ENCODE measurements around the gene MPC1. TPM values are rescaled to one million over a fixed set of nuclear protein-coding genes. Genes with fewer than 3 reads are reported as not detected.

The MPC1 gene
- total RNA-seq, 2 experiments from 2014 or later, result 17.4 to 19.3 TPM

DNA sequence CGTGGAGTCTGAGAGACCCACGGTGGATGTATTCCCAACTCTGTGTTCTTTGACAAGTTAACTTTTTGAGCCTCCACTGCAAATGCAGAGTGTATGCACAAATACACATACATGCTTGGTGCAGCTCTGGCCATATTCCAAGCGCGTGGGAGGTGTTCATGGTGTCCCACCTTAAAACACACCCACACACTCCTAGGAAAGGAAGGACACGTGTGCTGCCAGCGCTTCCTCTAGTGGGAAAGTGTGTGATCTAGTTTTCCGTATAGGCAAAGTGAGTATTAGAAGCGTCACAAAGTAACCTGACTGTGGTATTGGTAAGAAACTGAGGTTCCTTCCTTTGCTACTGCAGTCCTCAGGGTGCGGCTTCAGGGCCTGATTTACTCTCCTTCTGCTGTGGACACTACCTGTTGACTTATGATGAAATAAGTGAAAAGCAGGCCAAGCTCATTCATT is 36.0 kb upstream of the MPC1 start:
- ATAC-seq (ENCODE audit: poor library complexity) (no peak), DNase-seq (peak in 4 of 14 experiments; percentile 31 to 62 (median 40))
- Histone ChIP-seq H3K27me3 (ENCODE audit: control insufficient read depth in 1 of 2, insufficient read depth in 2 of 2, low read length in 2 of 2) (no peaks in the 10 kb centered on the region), H3K27ac (ENCODE audit: low read depth in 1 of 2, low read length in 2 of 2) (peak overlapping the region; percentile 42 to 75), H3K4me3 (ENCODE audit: low read length) (no peak overlapping the region), H3K4me1 (ENCODE audit: insufficient read depth, low read length) (peaks cover 84% of the 10 kb centered on the region), H3K36me3 (ENCODE audit: insufficient read depth, low read length) (peaks cover 3% of the 10 kb centered on the region), H3K9me3 (ENCODE audit: control insufficient read depth in 1 of 2, insufficient read depth in 1 of 2, low read length in 2 of 2) (peaks cover 0 to 5% of the 10 kb centered on the region in 2 experiments)
- Mint-ChIP-seq H3K4me3 (peak overlapping the region; percentile 35), H3K27me3 (no peaks in the 10 kb centered on the region), H3K4me1 (ENCODE audit: low read depth) (peaks cover 77% of the 10 kb centered on the region), H3K27ac (peak overlapping the region; percentile 98), H3K9me3 (peaks cover 11% of the 10 kb centered on the region), H3K36me3 (ENCODE audit: low read depth) (peaks cover 26% of the 10 kb centered on the region)
- ChIA-PET CTCF (interaction anchor here (1.1 to 1.3 kb wide), 2 partner anchors 18 to 37 kb away, joined by 4 to 6 read pairs; no protein-coding TSS in a partner anchor), POLR2A (interaction anchor here (0.7 to 1.2 kb wide), 5 partner anchors 16 to 126 kb away, joined by 3 to 5 read pairs (median 4); no protein-coding TSS in a partner anchor)
- intact Hi-C loops (cut with DNase I, micrococcal nuclease), result loop anchor here (5.0 to 10.0 kb wide), 2 partner anchors 36 to 206 kb away; partner anchors contain the start of genes MPC1 (in 2 of the 2) and RPS6KA2 (in 1 of the 2)
- no peak for TF ChIP-seq CTCF (IDR thresholded peaks at IDR 0.05)

DNA sequence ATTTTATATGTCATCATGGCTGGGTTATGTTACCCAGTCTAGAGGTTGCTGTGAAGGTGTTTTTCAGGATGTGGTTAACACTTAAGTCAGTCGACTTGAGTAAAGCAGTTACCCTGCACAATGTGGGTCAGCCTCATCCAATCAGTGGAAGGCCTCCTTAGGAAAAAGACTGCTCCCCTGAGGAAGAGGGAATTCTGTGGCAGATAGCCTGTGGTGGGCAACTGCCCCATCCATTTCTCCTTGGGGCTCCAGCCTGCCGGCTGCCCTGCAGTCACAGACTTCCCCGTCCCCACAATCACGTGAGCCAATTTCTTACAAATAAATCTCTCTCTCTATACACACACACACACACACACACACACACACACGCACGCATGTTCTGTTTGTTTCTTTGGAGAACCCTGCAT is 34.5 kb upstream of the MPC1 start:
- Mint-ChIP-seq H3K9me3 (peaks cover 11% of the 10 kb centered on the region), H3K36me3 (ENCODE audit: low read depth) (peaks cover 26% of the 10 kb centered on the region), H3K27me3 (no peaks in the 10 kb centered on the region), H3K27ac (peak overlapping the region; percentile 98), H3K4me1 (ENCODE audit: low read depth) (peaks cover 87% of the 10 kb centered on the region), H3K4me3 (peak overlapping the region; percentile 67)
- Histone ChIP-seq H3K27me3 (ENCODE audit: control insufficient read depth in 1 of 2, insufficient read depth in 2 of 2, low read length in 2 of 2) (no peaks in the 10 kb centered on the region), H3K4me1 (ENCODE audit: insufficient read depth, low read length) (peaks cover 93% of the 10 kb centered on the region), H3K9me3 (ENCODE audit: control insufficient read depth in 1 of 2, insufficient read depth in 1 of 2, low read length in 2 of 2) (peaks cover 0 to 5% of the 10 kb centered on the region in 2 experiments), H3K36me3 (ENCODE audit: insufficient read depth, low read length) (no peaks in the 10 kb centered on the region), H3K27ac (ENCODE audit: low read depth in 1 of 2, low read length in 2 of 2) (peak overlapping the region; percentile 52 to 72), H3K4me3 (ENCODE audit: low read length) (no peak overlapping the region)
- intact Hi-C loops (cut with DNase I, micrococcal nuclease), result loop anchor here (1.0 to 10.0 kb wide), 4 partner anchors 35 to 208 kb away; partner anchors contain the start of genes MPC1 (in 2 of the 2) and RPS6KA2 (in 1 of the 2)
- DNase-seq, result peak; percentile 38 to 90 (median 63)
- POLR2A ChIA-PET, result interaction anchor here (0.7 to 1.9 kb wide), 5 partner anchors 18 to 210 kb away, joined by 3 to 7 read pairs (median 3); partner anchors contain the start of gene RPS6KA2
- TF ChIP-seq CTCF (IDR thresholded peaks at IDR 0.05), result no peak
- ATAC-seq (ENCODE audit: poor library complexity), result peak; percentile 88
- CTCF ChIA-PET, result interaction anchor here (1.2 kb wide), 1 partner anchor 17 kb away, joined by 4 read pairs; no protein-coding TSS in a partner anchor

DNA sequence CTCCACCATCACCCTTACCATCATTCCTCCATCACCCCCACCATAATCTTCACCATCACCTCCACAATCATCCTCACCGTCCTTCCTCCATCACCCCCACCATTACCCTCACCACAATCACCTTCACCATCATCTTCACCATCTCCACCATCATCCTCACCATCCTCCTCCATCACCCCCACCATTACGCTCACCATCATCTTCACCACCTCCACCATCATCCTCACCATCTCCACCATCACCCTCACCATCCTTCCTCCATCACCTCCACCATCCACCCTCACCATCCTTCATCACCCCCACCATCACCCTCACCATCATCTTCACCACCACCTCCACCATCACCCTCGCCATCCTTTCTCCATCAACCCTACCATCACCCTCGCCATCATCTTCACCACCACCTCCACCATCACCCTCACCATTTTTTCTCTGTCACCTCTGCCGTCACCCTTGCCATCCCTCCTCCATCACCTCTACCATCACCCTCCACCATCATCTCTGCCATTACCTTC is 33.1 kb upstream of the MPC1 start:
- DNase-seq, result no peak
- H3K27ac ChIP-seq (ENCODE audit: low read depth in 1 of 2, low read length in 2 of 2), result peak overlapping the region; percentile 53 to 72
- peaks cover 94% of the 10 kb centered on the region for H3K4me1 Mint-ChIP-seq (ENCODE audit: low read depth)
- intact Hi-C loops (cut with DNase I, micrococcal nuclease), result loop anchor here (2.0 to 10.0 kb wide), 3 partner anchors 34 to 209 kb away; partner anchors contain the start of genes MPC1 (in 2 of the 2) and RPS6KA2 (in 1 of the 2)
- no peak for ATAC-seq (ENCODE audit: poor library complexity)
- H3K27me3 ChIP-seq (ENCODE audit: control insufficient read depth in 1 of 2, insufficient read depth in 2 of 2, low read length in 2 of 2), result no peaks in the 10 kb centered on the region
- H3K4me3 ChIP-seq (ENCODE audit: low read length), result no peak overlapping the region
- peaks cover 95% of the 10 kb centered on the region for H3K4me1 ChIP-seq (ENCODE audit: insufficient read depth, low read length)
- CTCF ChIA-PET, result interaction anchor here (0.9 kb wide), 1 partner anchor 15 kb away, joined by 3 read pairs; no protein-coding TSS in a partner anchor
- H3K9me3 Mint-ChIP-seq, result peaks cover 11% of the 10 kb centered on the region
- no peaks in the 10 kb centered on the region for H3K27me3 Mint-ChIP-seq
- no peak for TF ChIP-seq CTCF (IDR thresholded peaks at IDR 0.05)
- peak overlapping the region; percentile 67 for H3K4me3 Mint-ChIP-seq
- peaks cover 27% of the 10 kb centered on the region for H3K36me3 Mint-ChIP-seq (ENCODE audit: low read depth)
- no peaks in the 10 kb centered on the region for H3K36me3 ChIP-seq (ENCODE audit: insufficient read depth, low read length)
- POLR2A ChIA-PET, result interaction anchor here (1.2 to 1.5 kb wide), 2 partner anchors 73 kb away, joined by 4 read pairs; partner anchors contain the start of gene SFT2D1
- peaks cover 0 to 5% of the 10 kb centered on the region in 2 experiments for H3K9me3 ChIP-seq (ENCODE audit: control insufficient read depth in 1 of 2, insufficient read depth in 1 of 2, low read length in 2 of 2)
- peak overlapping the region; percentile 98 for H3K27ac Mint-ChIP-seq

Measured in CD4-positive, alpha-beta T cell (primary cell).